Stomach (tissue), 9 donors: ENCODE results near the gene NIM1K. TPM values are rescaled to one million over a fixed set of nuclear protein-coding genes. Genes with fewer than 3 reads are reported as not detected.
A peak's percentile ranks its signal among the peaks of the same experiment; 100 is the strongest.

ENCODE experiments used
- DNase-seq, 2 donors: peaks; one replicate each; pipeline versions ENCODE4 v3.0.0 to v3.0.0-alpha.2; 2013 to 2019
- H3K27ac ChIP-seq, 5 donors: fragments of 200-600 bp in 4 of 5; sonication (generic) in 4 of 5; one replicate each; pipeline ENCODE4 v1.5.1; 2013 to 2019; ENCODE audit warnings: mild to moderate bottlenecking in 1 of 5, moderate library complexity in 1 of 5
- H3K27me3 ChIP-seq, 3 donors: fragments of 200-600 bp; sonication (generic); one replicate each; pipeline ENCODE4 v1.5.1; 2017 to 2019; ENCODE audit warnings: mixed run types in 1 of 3
- H3K36me3 ChIP-seq, 4 donors: fragments of 200-600 bp; sonication (generic); 1 replicate in 3 of 4; 2 replicates in 1 of 4; pipeline ENCODE4 v1.5.1; 2016 to 2019
- H3K4me1 ChIP-seq, 4 donors: fragments of 200-600 bp; sonication (generic); one replicate each; pipeline ENCODE4 v1.5.1; 2016 to 2019
- H3K4me3 ChIP-seq, 4 donors: fragments of 200-600 bp; sonication (generic) in 3 of 4; one replicate each; pipeline ENCODE4 v1.5.1; 2016 to 2019; ENCODE audit warnings: mild to moderate bottlenecking in 1 of 4
- H3K9me3 ChIP-seq, 4 donors: fragments of 200-600 bp; sonication (generic); one replicate each; pipeline ENCODE4 v1.5.1; 2016 to 2019
- CTCF ChIP-seq, 7 experiments: fragments of 450-650 bp in 4 of 7; fragments of 200-600 bp in 3 of 7; sonication (generic) in 3 of 7; IDR thresholded peaks; one replicate each; pipeline ENCODE4 v1.5.1; 2016 to 2019; ENCODE audit warnings: antibody characterized with exemption in 7 of 7, control low read depth in 2 of 7, mild to moderate bottlenecking in 1 of 7
- EP300 ChIP-seq: sonication (generic); formaldehyde crosslinking; IDR thresholded peaks from one replicate; pipeline ENCODE4 v1.6.1; 2017; ENCODE audit warnings: antibody characterized with exemption
- POLR2A ChIP-seq, 4 donors: fragments of 450-650 bp; IDR thresholded peaks; one replicate each; pipeline ENCODE4 v1.6.1; 2016; ENCODE audit warnings: antibody characterized with exemption in 4 of 4, control low read depth in 2 of 4, mild to moderate bottlenecking in 1 of 4, moderate library complexity in 1 of 4
- POLR2AphosphoS5 ChIP-seq, 3 donors: sonication (generic); formaldehyde crosslinking; IDR thresholded peaks; one replicate each; pipeline ENCODE4 v1.6.1; 2016; ENCODE audit warnings: antibody characterized with exemption in 3 of 3
- WGBS, 5 donors: extraction: QIAGEN DNeasy Blood & Tissue Kit in 3 of 5; methylation state at CpG; one replicate each; pipeline versions ENCODE4 v1.1.5 to v1.1.7; 2013 to 2018; 5-methylcytosine and 5-hydroxymethylcytosine counted together
- intact Hi-C: fragments of 100-400 bp; cut with DNase I; formaldehyde crosslinking; loops from one replicate; pipeline ENCODE4 v1.15.1; 2023; ENCODE audit warnings: low total_unique reads
- polyA plus RNA-seq, 3 donors: library from polyadenylated mRNA; stranded (reverse); fragments of 200-250 nt; gene quantifications; one replicate each; pipeline ENCODE4 v1.2.3, GENCODE V29; 2013
- total RNA-seq, 5 donors: library from RNA; depleted of rRNA; stranded (reverse); fragments of >200 nt; gene quantifications; one replicate each; pipeline versions ENCODE4 v1.1.0 to v1.2.3, GENCODE V29; 2014 to 2016
- donor health status: healthy with polysubstance abuse.
- donor health status: Bipolar disorder and iron deficiency.
- donor health status: healthy.

The NIM1K gene
- total and polyA plus RNA-seq, 8 donors, result 0.43 to 3.5 (median 0.74) TPM; not detected in 2

- Histone ChIP-seq H3K4me3 (no peak overlapping the region), H3K4me1 (peaks cover 0 to 11% (median 5%) of the 10 kb centered on the region in 4 donors), H3K36me3 (no peaks in the 10 kb centered on the region), H3K9me3 (no peaks in the 10 kb centered on the region), H3K27ac (no peak overlapping the region), H3K27me3 (no peaks in the 10 kb centered on the region)
- no peak for TF ChIP-seq POLR2AphosphoS5 (IDR thresholded peaks at IDR 0.05)
- TF ChIP-seq CTCF (IDR thresholded peaks at IDR 0.05), result no peak
- no peak for TF ChIP-seq POLR2A (IDR thresholded peaks at IDR 0.05)
- no peak for TF ChIP-seq EP300
- 82 to 90% (median 89%) methylated on average over 2 of the region's 2 CpGs for WGBS, 5 donors
- DNase-seq, result no peak
- intact Hi-C loops, result no loop called here
These were observed 12.9 kb downstream of the NIM1K start for GRCh38 chr5:43204958-43205357.

DNA sequence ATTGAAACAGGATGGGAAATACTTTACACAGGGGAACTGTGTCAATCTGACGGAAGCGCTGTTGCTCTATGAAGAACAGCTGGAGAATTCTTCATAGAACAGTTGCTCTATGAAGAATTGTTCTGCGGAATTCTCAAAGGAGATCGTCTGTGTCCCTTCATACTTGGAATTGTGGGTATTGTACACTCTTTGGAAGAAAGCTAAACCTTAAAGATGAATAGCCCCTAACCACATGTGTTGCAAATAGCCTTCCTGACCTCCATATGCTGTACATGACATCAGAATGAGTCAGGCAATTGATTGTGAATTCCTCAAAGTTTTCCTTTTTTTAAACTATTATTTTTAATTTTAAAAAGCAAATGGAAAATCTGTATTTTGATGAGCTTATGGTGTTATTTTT is 15.6 kb downstream of the NIM1K start:
- H3K4me1 ChIP-seq, result peaks cover 0 to 14% (median 5%) of the 10 kb centered on the region in 4 donors
- no peak for DNase-seq
- H3K9me3 ChIP-seq, result no peaks in the 10 kb centered on the region
- H3K4me3 ChIP-seq, result no peak overlapping the region
- H3K27ac ChIP-seq, result no peak overlapping the region
- TF ChIP-seq POLR2AphosphoS5 (IDR thresholded peaks at IDR 0.05) (no peak), EP300 (no peak), CTCF (IDR thresholded peaks at IDR 0.05) (no peak), POLR2A (IDR thresholded peaks at IDR 0.05) (no peak)
- H3K36me3 ChIP-seq, result no peaks in the 10 kb centered on the region
- no peaks in the 10 kb centered on the region for H3K27me3 ChIP-seq
- intact Hi-C loops, result no loop called here
- 86 to 92% (median 88%) methylated on average over 4 of the region's 4 CpGs for WGBS, 5 donors

GRCh38 chr5:43208658-43209057 is 16.6 kb downstream of the NIM1K start:
- WGBS, 5 donors, result 0 to 14% (median 3%) methylated on average over 1 of the region's 1 CpG
- Histone ChIP-seq H3K27me3 (no peaks in the 10 kb centered on the region), H3K9me3 (no peaks in the 10 kb centered on the region), H3K36me3 (no peaks in the 10 kb centered on the region), H3K27ac (peak overlapping the region; percentile 69 to 80 (median 71)), H3K4me1 (peaks cover 0 to 14% (median 1%) of the 10 kb centered on the region in 4 donors), H3K4me3 (no peak overlapping the region)
- peak in 1 of 2 donors; percentile 79 for DNase-seq
- intact Hi-C loops, result no loop called here
- TF ChIP-seq EP300 (no peak), POLR2AphosphoS5 (IDR thresholded peaks at IDR 0.05) (peak in 1 of 3 donors; percentile 57)

DNA sequence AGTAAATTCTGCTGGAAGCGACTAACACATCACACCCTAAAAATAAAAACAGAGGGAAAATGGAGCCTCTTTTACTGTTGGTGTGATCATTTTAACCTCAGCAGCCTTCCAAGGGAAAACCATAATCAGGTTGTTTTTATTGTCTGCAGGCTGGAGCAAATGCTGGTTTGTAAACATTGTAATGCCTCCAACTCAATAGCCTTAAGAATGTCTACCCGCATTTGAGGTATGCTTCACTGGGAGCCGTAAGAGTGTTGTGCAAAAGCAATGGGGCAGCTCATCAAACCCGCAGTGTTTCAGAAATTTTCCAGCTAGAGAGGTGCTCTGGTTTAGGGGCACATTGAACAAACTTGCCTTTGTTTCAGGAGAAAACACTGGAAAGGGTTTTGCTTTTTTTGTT is 17.0 kb downstream of the NIM1K start:
- intact Hi-C loops, result no loop called here
- DNase-seq, result no peak
- Histone ChIP-seq H3K27ac (peak overlapping the region; percentile 69 to 80 (median 71)), H3K9me3 (no peaks in the 10 kb centered on the region), H3K4me1 (peaks cover 0 to 14% (median 1%) of the 10 kb centered on the region in 4 donors), H3K27me3 (no peaks in the 10 kb centered on the region), H3K4me3 (no peak overlapping the region), H3K36me3 (no peaks in the 10 kb centered on the region)
- TF ChIP-seq CTCF (IDR thresholded peaks at IDR 0.05) (no peak), POLR2A (IDR thresholded peaks at IDR 0.05) (no peak), POLR2AphosphoS5 (IDR thresholded peaks at IDR 0.05) (no peak), EP300 (no peak)
- WGBS, 5 donors, result 28 to 61% (median 44%) methylated on average over 4 of the region's 4 CpGs

GRCh38 chr5:43209833-43210232 is 17.8 kb downstream of the NIM1K start:
- DNase-seq, result no peak
- H3K4me3 ChIP-seq, result no peak overlapping the region
- H3K9me3 ChIP-seq, result no peaks in the 10 kb centered on the region
- no peak for TF ChIP-seq CTCF (IDR thresholded peaks at IDR 0.05)
- TF ChIP-seq POLR2AphosphoS5 (IDR thresholded peaks at IDR 0.05), result no peak
- no peak for TF ChIP-seq POLR2A (IDR thresholded peaks at IDR 0.05)
- no peak for TF ChIP-seq EP300
- peak overlapping the region in 3 of 5 donors; percentile 60 to 69 (median 69) for H3K27ac ChIP-seq
- H3K27me3 ChIP-seq, result no peaks in the 10 kb centered on the region
- H3K36me3 ChIP-seq, result no peaks in the 10 kb centered on the region
- H3K4me1 ChIP-seq, result peaks cover 0 to 14% (median 1%) of the 10 kb centered on the region in 4 donors
- intact Hi-C loops, result no loop called here
- WGBS, 5 donors, result 57 to 69% (median 63%) methylated on average over 5 of the region's 5 CpGs
